ENCODE measurements around the gene ERC2. TPM values are rescaled to one million over a fixed set of nuclear protein-coding genes. Genes with fewer than 3 reads are reported as not detected.

Gene ERC2
- total RNA-seq, 1 donor from 2014 or later = 0.35 TPM

GRCh38 chr3:55559500-55560423 lies 908.5 kb downstream of the ERC2 start:
- peaks cover 13% of the 10 kb centered on the region for H3K4me1 Mint-ChIP-seq (ENCODE audit: unreplicated experiment)
- no peak overlapping the region for H3K27ac Mint-ChIP-seq (ENCODE audit: unreplicated experiment)

GRCh38 chr3:55558316-55558715 lies 910.0 kb downstream of the ERC2 start:
- Mint-ChIP-seq H3K36me3 (ENCODE audit: unreplicated experiment) (no peaks in the 10 kb centered on the region), H3K27me3 (ENCODE audit: unreplicated experiment) (no peaks in the 10 kb centered on the region), H3K9me3 (ENCODE audit: unreplicated experiment) (no peaks in the 10 kb centered on the region), H3K4me1 (ENCODE audit: unreplicated experiment) (peaks cover 13% of the 10 kb centered on the region), H3K27ac (ENCODE audit: unreplicated experiment) (no peak overlapping the region), H3K4me3 (ENCODE audit: unreplicated experiment) (no peak overlapping the region)
- no peak for DNase-seq (ENCODE audit: extremely low spot score, unreplicated experiment)
- TF ChIP-seq CTCF (IDR thresholded peaks at IDR 0.05) = no peak

More at GRCh38 chr3:55559500-55560423, 908.5 kb downstream of the ERC2 start:
- no peak overlapping the region for H3K4me3 Mint-ChIP-seq (ENCODE audit: unreplicated experiment)
- TF ChIP-seq CTCF (IDR thresholded peaks at IDR 0.05) = no peak
- H3K9me3 Mint-ChIP-seq (ENCODE audit: unreplicated experiment) = no peaks in the 10 kb centered on the region
- H3K36me3 Mint-ChIP-seq (ENCODE audit: unreplicated experiment) = no peaks in the 10 kb centered on the region
- DNase-seq (ENCODE audit: extremely low spot score, unreplicated experiment) = no peak
- no peaks in the 10 kb centered on the region for H3K27me3 Mint-ChIP-seq (ENCODE audit: unreplicated experiment)

- Mint-ChIP-seq H3K27ac (ENCODE audit: unreplicated experiment) (no peak overlapping the region), H3K27me3 (ENCODE audit: unreplicated experiment) (no peaks in the 10 kb centered on the region), H3K36me3 (ENCODE audit: unreplicated experiment) (no peaks in the 10 kb centered on the region), H3K9me3 (ENCODE audit: unreplicated experiment) (no peaks in the 10 kb centered on the region), H3K4me3 (ENCODE audit: unreplicated experiment) (no peak overlapping the region), H3K4me1 (ENCODE audit: unreplicated experiment) (peaks cover 11% of the 10 kb centered on the region)
- no peak for TF ChIP-seq CTCF (IDR thresholded peaks at IDR 0.05)
- no peak for DNase-seq (ENCODE audit: extremely low spot score, unreplicated experiment)
Measured at GRCh38 chr3:55557549-55557948, 910.7 kb downstream of the ERC2 start.

GRCh38 chr3:55556619-55557537 lies 911.4 kb downstream of the ERC2 start:
- Mint-ChIP-seq H3K36me3 (ENCODE audit: unreplicated experiment) (no peaks in the 10 kb centered on the region), H3K27me3 (ENCODE audit: unreplicated experiment) (no peaks in the 10 kb centered on the region), H3K4me3 (ENCODE audit: unreplicated experiment) (no peak overlapping the region), H3K27ac (ENCODE audit: unreplicated experiment) (no peak overlapping the region), H3K4me1 (ENCODE audit: unreplicated experiment) (peaks cover 10% of the 10 kb centered on the region), H3K9me3 (ENCODE audit: unreplicated experiment) (no peaks in the 10 kb centered on the region)
- TF ChIP-seq CTCF (IDR thresholded peaks at IDR 0.05) = no peak
- DNase-seq (ENCODE audit: extremely low spot score, unreplicated experiment) = no peak
